CD4-positive, alpha-beta T cell treated with Interleukin-2 at 100 ng/mL for 4 hours (primary cell): Measurements from ENCODE around the gene HEPN1.

ENCODE experiments used
- DNase-seq: peaks from one replicate; pipeline ENCODE4 v3.0.0-alpha.2; 2020; ENCODE audit warnings: low spot score

Gene HEPN1

GRCh38 chr11:124918950-124919349 lies at the start of gene HEPN1:
TSS of gene HEPN1 (plus strand) at chr11:124919250.
- no peak for DNase-seq

DNA sequence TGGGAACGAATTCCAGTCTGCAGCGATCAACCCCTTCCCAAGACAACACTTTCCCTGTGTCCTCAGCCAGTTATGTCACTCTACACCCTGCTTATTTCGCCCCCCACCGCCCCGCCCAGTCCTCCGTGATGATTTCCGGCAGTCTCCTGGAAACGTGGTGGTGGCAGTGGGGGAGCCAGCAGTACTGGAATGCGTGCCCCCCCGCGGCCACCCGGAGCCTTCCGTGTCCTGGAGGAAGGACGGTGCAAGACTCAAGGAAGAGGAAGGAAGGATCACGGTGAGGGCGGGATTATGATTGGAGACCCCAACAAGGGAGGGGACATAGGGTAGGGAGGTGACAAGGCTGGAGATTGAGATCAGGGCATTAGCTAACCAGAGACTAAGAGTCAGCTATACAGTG lies 49.7 kb upstream of the HEPN1 start:
- no peak for DNase-seq

DNA sequence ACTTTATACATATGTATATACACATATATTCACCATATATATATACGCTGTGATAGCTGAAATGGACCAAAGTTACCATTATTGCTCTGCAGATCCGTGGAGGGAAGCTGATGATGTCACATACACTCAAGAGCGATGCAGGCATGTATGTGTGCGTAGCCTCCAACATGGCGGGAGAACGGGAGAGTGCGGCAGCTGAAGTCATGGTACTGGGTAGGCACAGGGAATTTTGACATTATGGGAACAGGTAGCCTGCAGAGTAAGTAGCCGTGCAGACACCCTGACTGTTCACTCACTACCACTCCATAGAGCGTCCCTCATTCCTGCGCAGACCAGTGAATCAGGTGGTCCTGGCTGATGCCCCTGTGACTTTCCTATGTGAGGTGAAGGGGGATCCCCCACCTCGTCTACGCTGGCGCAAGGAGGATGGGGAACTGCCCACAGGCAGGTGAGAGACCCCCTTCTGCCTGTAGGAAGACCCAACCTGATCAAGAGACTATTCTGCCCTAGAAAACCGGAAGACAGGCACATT lies 49.1 kb upstream of the HEPN1 start:
- no peak for DNase-seq

DNA sequence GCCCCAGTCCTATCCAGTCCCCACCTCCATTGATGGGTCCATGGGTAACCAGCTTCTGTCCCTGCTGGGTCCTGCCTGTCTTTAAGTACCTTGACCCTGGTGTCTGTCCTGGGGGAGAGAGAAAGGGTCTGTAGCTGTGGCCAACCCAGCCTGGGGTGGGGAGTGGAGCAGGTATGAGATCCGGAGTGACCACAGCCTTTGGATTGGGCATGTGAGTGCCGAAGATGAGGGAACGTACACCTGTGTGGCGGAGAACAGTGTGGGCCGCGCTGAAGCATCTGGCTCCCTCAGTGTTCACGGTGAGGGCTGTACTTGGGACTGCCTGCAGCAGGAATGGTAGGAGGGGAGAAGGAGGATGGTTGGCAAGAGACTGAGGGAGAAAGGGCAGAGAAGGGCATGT lies 48.6 kb upstream of the HEPN1 start:
- no peak for DNase-seq

GRCh38 chr11:124872280-124872679 lies 46.8 kb upstream of the HEPN1 start:
- DNase-seq = no peak

DNA sequence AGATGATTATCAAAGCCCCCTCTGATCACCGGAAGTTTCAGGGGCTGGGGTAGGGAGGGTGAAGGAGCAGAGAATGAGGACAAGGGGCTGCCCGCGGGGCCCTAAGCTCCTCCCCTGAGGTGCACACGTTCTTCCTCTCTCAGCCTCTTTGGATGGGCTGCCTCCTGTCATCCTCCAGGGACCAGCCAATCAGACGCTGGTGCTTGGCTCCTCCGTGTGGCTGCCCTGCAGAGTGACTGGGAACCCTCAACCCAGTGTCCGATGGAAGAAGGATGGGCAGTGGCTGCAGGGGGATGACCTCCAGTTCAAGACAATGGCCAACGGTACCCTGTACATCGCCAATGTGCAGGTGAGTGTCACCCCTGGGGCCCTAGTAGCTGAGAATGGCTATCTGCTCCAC lies 46.3 kb upstream of the HEPN1 start:
- no peak for DNase-seq

GRCh38 chr11:124873951-124874350 lies 45.1 kb upstream of the HEPN1 start:
- no peak for DNase-seq

DNA sequence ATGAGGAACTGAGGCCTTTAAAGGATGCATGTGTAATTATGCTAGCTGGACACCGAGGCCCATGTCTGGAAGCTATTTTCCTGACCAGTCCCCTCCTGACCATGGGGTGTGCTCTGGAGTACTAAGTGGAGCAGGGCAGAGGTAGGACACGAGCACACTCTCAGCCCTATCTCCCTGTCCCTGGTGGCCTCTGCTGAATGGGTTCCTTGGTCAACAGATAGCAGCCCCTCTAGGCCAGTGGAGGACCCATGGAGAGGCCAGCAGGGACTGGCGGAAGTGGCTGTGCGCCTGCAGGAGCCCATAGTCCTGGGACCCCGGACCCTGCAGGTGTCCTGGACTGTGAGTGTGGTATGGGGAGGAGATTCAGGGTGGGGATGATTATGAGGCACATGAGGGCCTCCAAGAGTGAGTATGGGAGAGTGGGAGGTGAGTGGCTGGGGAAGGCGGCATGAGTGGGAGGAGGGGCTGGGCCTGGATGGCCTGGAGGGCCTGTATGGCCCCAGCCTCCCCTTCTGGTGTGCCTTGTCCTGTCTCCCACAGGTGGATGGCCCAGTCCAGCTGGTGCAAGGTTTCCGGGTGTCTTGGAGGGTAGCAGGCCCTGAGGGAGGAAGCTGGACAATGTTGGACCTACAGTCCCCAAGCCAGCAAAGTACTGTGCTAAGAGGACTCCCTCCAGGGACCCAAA lies 44.3 kb upstream of the HEPN1 start:
- no peak for DNase-seq

GRCh38 chr11:124875401-124875800 lies 43.6 kb upstream of the HEPN1 start:
- no peak for DNase-seq

DNA sequence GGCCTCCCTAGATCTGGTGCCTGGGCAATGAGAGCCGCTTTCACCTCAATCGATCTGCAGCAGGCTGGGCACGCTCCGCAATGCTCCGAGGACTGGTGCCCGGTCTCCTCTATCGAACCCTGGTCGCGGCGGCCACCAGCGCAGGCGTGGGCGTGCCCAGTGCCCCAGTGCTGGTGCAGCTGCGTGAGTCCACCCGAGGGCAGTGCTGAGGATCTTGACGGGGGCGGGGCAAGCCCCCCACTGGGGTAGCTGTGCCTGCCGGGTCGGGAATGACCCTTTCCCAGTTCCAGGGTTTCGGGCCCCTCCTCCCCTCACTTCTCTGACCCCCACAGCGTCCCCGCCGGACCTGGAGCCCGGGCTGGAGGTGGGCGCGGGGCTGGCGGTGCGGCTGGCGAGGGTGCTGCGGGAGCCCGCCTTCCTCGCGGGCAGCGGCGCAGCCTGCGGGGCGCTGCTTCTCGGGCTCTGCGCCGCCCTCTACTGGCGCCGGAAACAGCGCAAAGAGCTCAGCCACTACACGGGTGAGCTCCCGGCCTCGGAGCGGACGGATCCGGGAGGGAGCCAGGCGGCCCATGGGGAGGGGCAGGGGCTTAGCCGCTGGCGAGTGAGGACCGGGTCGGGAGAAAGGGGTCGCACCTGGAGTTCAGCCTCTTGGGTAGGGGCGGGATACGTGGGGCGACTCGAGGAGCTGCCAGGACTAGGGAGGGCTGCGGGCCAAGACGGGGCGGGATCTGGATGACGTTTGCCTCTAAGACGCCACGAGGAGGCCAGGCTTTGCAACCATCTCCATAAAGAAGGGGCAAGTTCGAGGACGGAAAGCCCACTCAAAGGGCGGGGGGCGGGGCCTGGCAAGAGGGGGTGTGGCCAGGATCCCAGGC lies 42.9 kb upstream of the HEPN1 start:
- DNase-seq = peak; percentile 76

- no peak for DNase-seq
Measured at GRCh38 chr11:124876818-124877630, 42.0 kb upstream of the HEPN1 start.

DNA sequence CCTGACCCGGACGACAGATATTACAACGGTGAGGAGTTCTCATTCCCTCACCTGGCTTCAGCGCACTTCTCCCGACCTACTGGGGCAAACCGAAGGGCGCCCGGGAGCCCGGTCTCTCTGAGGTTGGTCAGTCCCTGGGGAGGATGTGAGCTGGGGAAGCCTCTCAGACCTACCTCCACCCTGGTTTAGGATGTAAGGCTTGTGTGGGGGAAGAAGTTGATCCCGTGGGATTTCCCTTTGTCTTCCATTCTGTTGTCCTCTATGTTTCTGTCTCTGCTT lies 41.5 kb upstream of the HEPN1 start:
- no peak for DNase-seq

DNA sequence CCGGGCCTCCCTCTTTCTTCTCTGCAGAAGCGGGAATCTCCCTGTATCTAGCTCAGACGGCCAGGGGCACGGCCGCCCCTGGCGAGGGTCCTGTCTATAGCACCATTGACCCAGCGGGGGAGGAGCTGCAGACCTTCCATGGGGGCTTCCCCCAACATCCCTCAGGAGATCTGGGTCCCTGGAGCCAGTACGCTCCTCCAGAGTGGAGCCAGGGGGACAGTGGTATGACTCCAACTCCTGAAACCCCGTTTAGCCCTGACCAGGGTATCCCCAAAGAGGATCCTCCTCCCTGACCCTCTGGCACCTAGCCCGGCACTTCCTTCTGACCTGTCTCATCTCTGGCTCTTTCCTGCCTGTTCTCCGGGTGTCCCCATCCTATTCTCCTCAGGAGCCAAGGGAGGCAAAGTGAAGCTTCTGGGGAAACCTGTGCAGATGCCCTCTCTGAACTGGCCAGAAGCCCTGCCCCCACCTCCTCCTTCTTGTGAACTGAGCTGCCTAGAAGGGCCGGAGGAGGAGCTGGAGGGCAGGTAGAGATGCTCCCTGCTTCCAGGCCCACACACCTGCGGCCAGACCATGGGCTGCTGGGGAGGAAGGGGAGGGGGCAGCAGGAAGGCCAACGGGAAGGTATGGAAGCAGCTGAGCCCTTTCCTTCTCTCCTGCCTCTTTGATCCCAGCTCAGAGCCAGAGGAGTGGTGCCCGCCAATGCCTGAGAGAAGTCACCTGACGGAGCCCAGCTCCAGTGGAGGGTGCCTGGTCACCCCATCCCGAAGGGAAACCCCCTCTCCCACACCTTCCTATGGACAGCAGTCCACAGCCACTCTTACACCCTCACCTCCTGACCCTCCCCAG lies 40.9 kb upstream of the HEPN1 start:
- DNase-seq = no peak

DNA sequence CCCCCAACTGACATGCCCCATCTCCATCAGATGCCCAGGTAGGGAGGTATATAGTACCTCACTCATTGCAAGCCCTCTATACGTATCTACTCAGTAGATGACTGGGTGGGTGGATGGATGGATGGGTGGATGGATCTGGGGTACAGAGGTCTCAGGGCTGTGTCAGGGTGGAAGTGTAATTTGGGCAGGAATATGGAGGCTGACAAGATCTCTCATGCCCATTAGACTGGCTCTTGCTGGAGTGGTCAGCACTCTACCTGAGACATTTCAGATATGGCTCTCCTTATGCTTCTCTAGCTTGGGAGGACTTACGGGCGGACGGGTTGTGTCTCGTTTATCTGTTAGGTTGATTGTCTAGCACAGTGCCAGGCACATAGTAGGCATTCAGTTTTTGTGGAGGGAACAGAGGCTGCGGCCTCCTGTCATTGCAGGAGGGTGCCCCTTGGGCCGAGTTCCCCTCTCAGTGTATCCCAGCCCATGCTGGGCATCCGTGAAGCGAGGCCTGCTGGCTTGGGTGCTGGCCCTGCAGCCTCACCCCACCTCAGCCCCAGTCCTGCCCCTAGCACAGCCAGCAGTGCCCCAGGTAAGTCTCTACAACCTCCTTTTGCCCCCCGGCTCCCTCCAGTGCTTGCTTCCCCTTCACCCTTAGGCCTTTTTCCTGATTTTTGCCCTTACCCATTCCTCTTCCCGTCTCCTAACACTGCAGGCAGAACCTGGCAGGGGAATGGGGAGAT lies 40.1 kb upstream of the HEPN1 start:
- no peak for DNase-seq

DNA sequence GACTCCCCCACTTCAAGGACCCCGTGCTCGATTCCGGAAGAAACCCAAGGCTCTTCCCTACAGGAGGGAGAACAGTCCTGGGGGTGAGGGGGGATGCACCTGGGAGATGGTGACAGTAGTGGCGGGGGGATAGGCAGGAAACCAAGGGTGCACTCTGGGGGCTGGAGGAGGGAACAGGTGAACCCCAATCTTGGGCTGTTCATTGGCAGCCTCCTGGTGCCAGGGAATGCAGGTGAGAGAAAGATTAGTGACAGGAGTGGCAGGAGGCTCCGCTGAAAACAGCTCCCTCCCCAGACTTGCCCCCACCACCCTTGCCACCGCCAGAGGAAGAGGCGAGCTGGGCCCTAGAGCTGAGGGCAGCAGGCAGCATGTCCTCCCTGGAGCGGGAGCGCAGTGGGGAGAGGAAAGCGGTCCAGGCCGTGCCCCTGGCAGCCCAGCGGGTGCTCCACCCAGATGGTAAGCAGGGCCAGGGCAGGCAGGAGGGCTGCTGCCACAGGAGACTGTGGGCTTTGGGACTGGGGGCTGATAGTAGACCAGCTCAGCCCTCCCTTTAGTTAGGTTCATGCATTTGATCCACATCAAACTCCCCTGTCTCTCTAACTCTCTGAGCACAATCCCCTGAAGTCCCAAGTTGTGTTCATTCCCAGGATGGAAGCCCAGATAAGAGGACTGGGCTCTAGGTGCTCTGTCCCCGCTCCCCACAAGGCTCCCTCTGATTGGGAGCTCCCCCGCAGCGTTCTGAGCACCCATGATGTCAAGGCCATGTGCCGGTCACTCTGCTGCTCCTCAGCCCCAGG lies 39.4 kb upstream of the HEPN1 start:
- DNase-seq = no peak

GRCh38 chr11:124880290-124880611 lies 38.8 kb upstream of the HEPN1 start:
- DNase-seq = no peak

DNA sequence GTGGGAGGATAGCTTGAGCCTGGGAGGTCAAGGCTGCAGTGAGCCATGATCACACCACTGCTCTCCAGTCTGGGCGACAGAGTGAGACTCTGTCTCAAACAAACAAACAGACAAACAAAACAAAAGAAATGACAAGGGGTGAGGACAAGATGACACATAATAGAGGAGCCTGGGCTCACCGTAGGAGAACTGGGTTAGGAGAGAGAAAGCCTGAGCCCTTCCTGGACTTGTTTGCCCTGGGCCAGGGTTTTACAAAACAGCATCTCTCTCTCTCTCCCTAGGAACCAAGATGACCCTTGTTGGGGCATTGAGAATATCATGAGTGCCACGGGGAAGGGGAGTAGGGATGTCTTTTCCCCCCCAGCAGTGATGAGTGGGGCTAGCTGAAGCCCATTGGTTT lies 38.1 kb upstream of the HEPN1 start:
- no peak for DNase-seq

GRCh38 chr11:124882339-124883071 lies 36.5 kb upstream of the HEPN1 start:
- DNase-seq = no peak

DNA sequence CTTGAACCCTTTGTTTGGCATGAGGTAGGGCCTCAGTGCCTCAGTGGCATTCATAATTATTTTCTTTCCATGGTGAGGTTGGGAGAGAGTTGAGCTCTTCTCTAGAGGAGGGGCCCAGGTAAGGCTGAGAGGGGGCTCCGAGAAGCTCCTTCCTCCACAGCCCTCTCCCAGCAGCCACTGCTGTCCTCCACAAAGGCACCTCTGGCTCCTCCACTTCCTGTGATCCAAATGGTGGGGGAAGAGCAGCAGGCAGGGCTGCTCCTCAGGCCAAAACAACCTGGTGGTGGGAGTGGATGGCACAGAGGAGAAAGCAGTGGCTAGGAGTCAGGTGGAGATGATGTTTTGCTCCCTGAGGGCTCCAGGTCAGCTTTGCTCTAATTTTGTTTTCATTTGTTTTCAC lies 34.7 kb upstream of the HEPN1 start:
- DNase-seq = no peak
